ENCODE measurements around the gene TAS1R1. TPM values are rescaled to one million over a fixed set of nuclear protein-coding genes. Genes with fewer than 3 reads are reported as not detected.

TAS1R1 gene
- total and polyA plus RNA-seq, 9 of the 15 experiments (the other 6 are each of a cell fraction or from before 2014, with no cell fraction given), result 0.06 TPM; not detected in 8

DNA sequence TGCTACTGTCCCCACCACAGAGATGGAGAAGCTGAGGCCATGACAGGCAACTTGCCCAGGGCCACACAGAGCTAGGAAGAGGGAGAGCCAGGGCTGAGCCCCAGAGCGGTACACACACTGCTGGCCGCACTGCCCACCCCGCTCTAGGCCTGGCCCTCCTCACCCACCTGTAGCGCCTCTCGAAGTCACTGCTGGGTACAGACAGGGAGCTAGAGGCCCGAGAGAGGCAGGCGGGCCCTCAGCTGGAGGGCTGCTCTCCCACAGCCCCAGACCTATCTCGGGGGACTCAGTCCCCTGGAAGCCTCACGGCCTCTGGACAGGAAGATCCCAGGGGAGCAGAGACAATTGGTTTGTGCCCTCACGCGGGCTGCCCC is 46.3 kb upstream of the TAS1R1 start (continued):
- TF ChIP-seq, protein P1, sequence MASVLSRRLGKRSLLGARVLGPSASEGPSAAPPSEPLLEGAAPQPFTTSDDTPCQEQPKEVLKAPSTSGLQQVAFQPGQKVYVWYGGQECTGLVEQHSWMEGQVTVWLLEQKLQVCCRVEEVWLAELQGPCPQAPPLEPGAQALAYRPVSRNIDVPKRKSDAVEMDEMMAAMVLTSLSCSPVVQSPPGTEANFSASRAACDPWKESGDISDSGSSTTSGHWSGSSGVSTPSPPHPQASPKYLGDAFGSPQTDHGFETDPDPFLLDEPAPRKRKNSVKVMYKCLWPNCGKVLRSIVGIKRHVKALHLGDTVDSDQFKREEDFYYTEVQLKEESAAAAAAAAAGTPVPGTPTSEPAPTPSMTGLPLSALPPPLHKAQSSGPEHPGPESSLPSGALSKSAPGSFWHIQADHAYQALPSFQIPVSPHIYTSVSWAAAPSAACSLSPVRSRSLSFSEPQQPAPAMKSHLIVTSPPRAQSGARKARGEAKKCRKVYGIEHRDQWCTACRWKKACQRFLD (CRISPR knock-in tag; IDR thresholded peaks at IDR 0.05), result no peak
- TF ChIP-seq TCF7 (IDR thresholded peaks at IDR 0.05; ENCODE audit: borderline replicate concordance) (no peak), C11orf30 (IDR thresholded peaks at IDR 0.05; ENCODE audit: low read depth) (no peak), ARHGAP35 (IDR thresholded peaks at IDR 0.05; ENCODE audit: partially characterized antibody) (no peak), XRCC4 (IDR thresholded peaks at IDR 0.05; ENCODE audit: extremely low read depth, insufficient read depth, insufficient read length) (no peak)

DNA sequence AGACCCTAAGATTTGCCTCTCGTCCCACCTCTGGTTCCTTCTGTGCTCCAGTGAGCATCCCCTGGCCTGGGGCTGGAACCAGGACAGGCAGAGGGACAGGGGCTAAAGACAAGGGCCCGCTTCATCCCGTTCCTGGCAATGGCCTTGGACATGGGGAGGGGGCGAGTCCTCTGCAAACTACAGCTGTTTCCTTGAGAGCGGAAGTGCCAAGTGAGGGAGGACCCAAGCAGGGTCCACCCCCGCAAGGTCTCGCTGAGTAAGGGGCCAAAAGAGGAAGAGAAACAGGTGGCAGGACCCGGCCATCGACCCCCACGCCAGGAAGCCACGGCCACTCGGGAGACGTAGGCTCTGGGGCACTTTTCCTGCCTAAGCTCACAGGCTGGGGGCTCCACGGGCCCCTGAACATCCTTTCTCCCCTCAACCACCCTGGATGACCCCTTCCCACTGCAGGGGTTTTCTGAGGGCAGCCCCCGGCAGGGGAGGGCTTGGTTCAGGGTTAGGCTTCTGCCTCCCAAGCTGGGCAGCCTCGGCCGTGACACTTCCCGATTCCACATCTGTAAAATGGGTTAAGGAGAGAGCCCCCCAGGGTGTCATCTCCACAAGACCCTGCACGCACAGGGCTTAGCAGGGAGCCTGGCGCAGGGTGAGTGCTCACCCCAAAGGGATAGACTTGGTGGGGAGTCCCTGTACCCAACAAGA is 45.7 kb upstream of the TAS1R1 start:
- CTCF ChIA-PET (ENCODE audit: low intra/inter-chr PET ratio), result no interaction called here
- Histone ChIP-seq H3K4me3 (no peak overlapping the region), H3K27me3 (ENCODE audit: control insufficient read depth in 2 of 2, insufficient read depth in 2 of 2, low read length in 2 of 2) (peaks cover 55 to 95% of the 10 kb centered on the region in 2 experiments), H3K36me3 (ENCODE audit: control insufficient read depth, insufficient read depth, low read length) (no peaks in the 10 kb centered on the region), H3K79me2 (ENCODE audit: control insufficient read depth, insufficient read depth, low read length) (no peaks in the 10 kb centered on the region), H3K9me1 (ENCODE audit: control insufficient read depth, insufficient read depth, low read length) (no peaks in the 10 kb centered on the region), H3K9me3 (replicated peaks; ENCODE audit: control insufficient read depth, insufficient read depth, low read depth, low read length) (no peaks in the 10 kb centered on the region), H3K4me2 (ENCODE audit: insufficient read depth, low read length) (no peak overlapping the region), H3K9ac (ENCODE audit: insufficient read depth in 1 of 2, low read depth in 2 of 2, low read length in 2 of 2) (peak overlapping the region in 1 of 2 experiments; percentile 23; a peak in 2 of 4 replicates), H3K4me1 (replicated peaks in 1 of 2; ENCODE audit: control insufficient read depth in 2 of 2, insufficient read depth in 2 of 2, low read length in 2 of 2) (peaks cover 0 to 53% of the 10 kb centered on the region in 2 experiments; a peak in 2 of 5 replicates), H4K20me1 (replicated peaks; ENCODE audit: control insufficient read depth, insufficient read depth, low read length) (peaks cover 28% of the 10 kb centered on the region; the same call in 1 of the 2 replicates), H3K27ac (ENCODE audit: extremely low read depth, low read depth, low read length) (no peak overlapping the region), H2AFZ (ENCODE audit: low read depth, low read length) (no peak overlapping the region)
- FAIRE-seq, result no peak
- intact Hi-C loops (cut with micrococcal nuclease), result no loop called here
- TF ChIP-seq, protein P2, sequence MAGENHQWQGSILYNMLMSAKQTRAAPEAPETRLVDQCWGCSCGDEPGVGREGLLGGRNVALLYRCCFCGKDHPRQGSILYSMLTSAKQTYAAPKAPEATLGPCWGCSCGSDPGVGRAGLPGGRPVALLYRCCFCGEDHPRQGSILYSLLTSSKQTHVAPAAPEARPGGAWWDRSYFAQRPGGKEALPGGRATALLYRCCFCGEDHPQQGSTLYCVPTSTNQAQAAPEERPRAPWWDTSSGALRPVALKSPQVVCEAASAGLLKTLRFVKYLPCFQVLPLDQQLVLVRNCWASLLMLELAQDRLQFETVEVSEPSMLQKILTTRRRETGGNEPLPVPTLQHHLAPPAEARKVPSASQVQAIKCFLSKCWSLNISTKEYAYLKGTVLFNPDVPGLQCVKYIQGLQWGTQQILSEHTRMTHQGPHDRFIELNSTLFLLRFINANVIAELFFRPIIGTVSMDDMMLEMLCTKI (IDR thresholded peaks at IDR 0.05; ENCODE audit: partially characterized antibody), result no peak
- TF ChIP-seq SAP30 (IDR thresholded peaks at IDR 0.05; ENCODE audit: borderline replicate concordance, insufficient read depth, low read depth, low read length, poor library complexity, severe bottlenecking) (no peak), EGR1 (conservative IDR thresholded peaks at IDR 0.05) (0 out of 2 replicates have a peak, but pooled peaks have one; percentile 17), SPI1 (IDR thresholded peaks at IDR 0.05; ENCODE audit: borderline replicate concordance, low read depth, low read length) (peak; percentile 63), HDGF (IDR thresholded peaks at IDR 0.05) (no peak), MTA2 (IDR thresholded peaks at IDR 0.05; ENCODE audit: low read depth) (no peak), ESRRB (CRISPR knock-in tag; IDR thresholded peaks at IDR 0.05; ENCODE audit: borderline replicate concordance) (no peak), FOXM1 (IDR thresholded peaks at IDR 0.05; ENCODE audit: low read depth) (no peak), FOXM1 (CRISPR knock-in tag; IDR thresholded peaks at IDR 0.05; ENCODE audit: low read depth) (no peak)
- TF ChIP-seq, protein P3, sequence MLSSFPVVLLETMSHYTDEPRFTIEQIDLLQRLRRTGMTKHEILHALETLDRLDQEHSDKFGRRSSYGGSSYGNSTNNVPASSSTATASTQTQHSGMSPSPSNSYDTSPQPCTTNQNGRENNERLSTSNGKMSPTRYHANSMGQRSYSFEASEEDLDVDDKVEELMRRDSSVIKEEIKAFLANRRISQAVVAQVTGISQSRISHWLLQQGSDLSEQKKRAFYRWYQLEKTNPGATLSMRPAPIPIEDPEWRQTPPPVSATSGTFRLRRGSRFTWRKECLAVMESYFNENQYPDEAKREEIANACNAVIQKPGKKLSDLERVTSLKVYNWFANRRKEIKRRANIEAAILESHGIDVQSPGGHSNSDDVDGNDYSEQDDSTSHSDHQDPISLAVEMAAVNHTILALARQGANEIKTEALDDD (IDR thresholded peaks at IDR 0.05), result no peak
- WGBS (ENCODE audit: insufficient coverage, low coverage, missing lambda C conversion rate), result 8% methylated on average over 20 of the region's 20 CpGs
- ATAC-seq, result no peak; the same call in 2 of the 3 replicates
- no peak for DNase-seq (ENCODE audit: extremely low read depth in 1 of 4, low spot score in 3 of 4)
- in situ Hi-C loops (cut with MboI), result no loop called here
- no TSS peak for BruUV-seq (replicated peaks)
- POLR2A ChIA-PET, result interaction anchor here (1.0 to 1.1 kb wide), 4 partner anchors 12 to 16 kb away, joined by 3 to 4 read pairs (median 3); no protein-coding TSS in a partner anchor
